Lung (tissue), 16 donors: Measurements from ENCODE around the gene NACC2. TPM values are rescaled to one million over a fixed set of nuclear protein-coding genes. Genes with fewer than 3 reads are reported as not detected.
A peak's percentile ranks its signal among the peaks of the same experiment; 100 is the strongest.

Source experiments
- ATAC-seq: fragments of 200-7000 bp; cut with Tn5 transposase; one replicate; pipeline ENCODE4 v1.9.1; 2020; ENCODE audit warnings: moderate number of reproducible peaks; ENCODE audit not compliant: insufficient read depth, low FRiP score
- DNase-seq, 3 donors: peaks; one replicate each; pipeline ENCODE4 v3.0.0-alpha.2; 2013 to 2017
- H3K27ac ChIP-seq, 2 donors: one replicate each; pipeline ENCODE4 v1.5.1; 2013; ENCODE audit warnings: mild to moderate bottlenecking in 2 of 2, moderate library complexity in 2 of 2, control low read depth in 1 of 2, inconsistent platforms in 1 of 2, low read depth in 1 of 2, low read length in 1 of 2
- H3K27me3 ChIP-seq, 3 donors: one replicate each; pipeline ENCODE4 v1.5.1; 2013; ENCODE audit warnings: low read length in 2 of 3; ENCODE audit not compliant: control insufficient read depth in 3 of 3, insufficient read depth in 3 of 3
- H3K36me3 ChIP-seq, 4 donors: one replicate each; pipeline ENCODE4 v1.5.1; 2013; ENCODE audit warnings: low read length in 4 of 4, mild to moderate bottlenecking in 1 of 4, moderate library complexity in 1 of 4; ENCODE audit not compliant: control insufficient read depth in 4 of 4, insufficient read depth in 4 of 4
- H3K4me1 ChIP-seq, 5 donors: one replicate each; pipeline ENCODE4 v1.5.1; 2013; ENCODE audit warnings: low read length in 5 of 5, mild to moderate bottlenecking in 2 of 5, moderate library complexity in 1 of 5; ENCODE audit not compliant: control insufficient read depth in 5 of 5, insufficient read depth in 5 of 5
- H3K4me3 ChIP-seq: one replicate; pipeline ENCODE4 v1.5.1; 2013; ENCODE audit warnings: mild to moderate bottlenecking, control low read depth, moderate library complexity
- H3K9ac ChIP-seq, 2 donors: one replicate each; pipeline ENCODE4 v1.5.1; 2013; ENCODE audit warnings: low read length in 2 of 2, control low read depth in 1 of 2; ENCODE audit not compliant: insufficient read depth in 1 of 2
- H3K9me3 ChIP-seq, 4 donors: one replicate each; pipeline ENCODE4 v1.5.1; 2013; ENCODE audit warnings: low read length in 3 of 4, mild to moderate bottlenecking in 1 of 4, moderate library complexity in 1 of 4; ENCODE audit not compliant: control insufficient read depth in 4 of 4, insufficient read depth in 3 of 4
- CTCF ChIP-seq: IDR thresholded peaks from 2 replicates; pipeline ENCODE4 v1.5.1; 2012; ENCODE audit warnings: mild to moderate bottlenecking; ENCODE audit errors: control extremely low read depth, extremely low read depth
- WGBS, 2 donors: extraction: QIAGEN DNeasy Blood & Tissue Kit; methylation state at CpG; one replicate each; pipeline ENCODE4 v1.1.7; 2013; 5-methylcytosine and 5-hydroxymethylcytosine counted together
- long read RNA-seq, 5 donors: transcript quantifications; one replicate each; lab custom pipeline, GENCODE V29; 2026
- polyA plus RNA-seq, 2 donors: library from polyadenylated mRNA; stranded (reverse); fragments of 200-250 nt; gene quantifications; one replicate each; pipeline ENCODE4 v1.2.1, GENCODE V29; 2013
- total RNA-seq, 2 donors: library from RNA; depleted of rRNA in 1 of 2; stranded (reverse); fragments of >200 nt in 1 of 2; gene quantifications; one replicate each; pipeline ENCODE4 v1.2.1, GENCODE V29; 2014 to 2021
- donor health status: control.
- donor health status: control.
- donor health status: Bipolar disorder and iron deficiency.
- donor health status: healthy.
- donor health status: DM: yes; HTN: yes; CAD: no.

NACC2 gene
- total RNA-seq (10 to 100 TPM in 1 of 2 donors, 1 to 10 TPM in 1; 5.9 to 32.7 TPM), polyA plus RNA-seq (10 to 100 TPM in 1 of 2 donors, 1 to 10 TPM in 1; 9.1 to 12.0 TPM)
- long read RNA-seq, donor 1, full-length matches to known transcripts = 1 of 1 reads
- long read RNA-seq, donor 1, partial matches to known transcripts = 0 of 1 reads
- long read RNA-seq, donor 1, other reads (novel, unspliced or antisense) = 0 of 1 reads
- long read RNA-seq, donor 2 = 0 reads
- long read RNA-seq, donor 3, full-length matches to known transcripts = 2 of 2 reads
- long read RNA-seq, donor 3, partial matches to known transcripts = 0 of 2 reads
- long read RNA-seq, donor 3, other reads (novel, unspliced or antisense) = 0 of 2 reads
- long read RNA-seq, donor 4 = 0 reads
- long read RNA-seq, donor 5, full-length matches to known transcripts = 1 of 1 reads
- long read RNA-seq, donor 5, partial matches to known transcripts = 0 of 1 reads
- long read RNA-seq, donor 5, other reads (novel, unspliced or antisense) = 0 of 1 reads

GRCh38 chr9:136095070-136096058 lies at the start of gene NACC2:
TSS of gene NACC2 (minus strand) at chr9:136095289. CDS start at chr9:136050521, 44,768 bp downstream.
- no peak for TF ChIP-seq CTCF
- 1 to 2% methylated on average over 54 to 143 of the region's 143 CpGs for WGBS, 2 donors

GRCh38 chr9:136144450-136144849 lies 49.4 kb upstream of the NACC2 start:
- H3K27ac ChIP-seq = no peak overlapping the region
- no peak overlapping the region for H3K4me3 ChIP-seq
- no peak for ATAC-seq
- H3K36me3 ChIP-seq = no peaks in the 10 kb centered on the region
- no peak for TF ChIP-seq CTCF
- H3K9ac ChIP-seq = no peak overlapping the region
- no peak for DNase-seq
- peaks cover 0 to 10% (median 0%) of the 10 kb centered on the region in 5 donors for H3K4me1 ChIP-seq
- 87 to 89% methylated on average over 11 of the region's 11 CpGs for WGBS, 2 donors
- peaks cover 0 to 7% (median 3%) of the 10 kb centered on the region in 3 donors for H3K27me3 ChIP-seq
- no peaks in the 10 kb centered on the region for H3K9me3 ChIP-seq

More at GRCh38 chr9:136095070-136096058, at the start of gene NACC2:
- Histone ChIP-seq H3K27ac (peak within 1 kb of the TSS; percentile 85 to 90), H3K4me1 (peaks cover 0 to 25% (median 12%) of the 10 kb centered on the region in 5 donors), H3K4me3 (peak within 1 kb of the TSS; percentile 73), H3K9me3 (no peaks in the 10 kb centered on the region), H3K36me3 (peaks cover 0 to 6% (median 0%) of the 10 kb centered on the region in 4 donors), H3K9ac (no peak within 1 kb of the TSS), H3K27me3 (peaks cover 0 to 8% (median 0%) of the 10 kb centered on the region in 3 donors)
- ATAC-seq = peak; percentile 64
- DNase-seq = peak in 1 of 3 donors; percentile 58

DNA sequence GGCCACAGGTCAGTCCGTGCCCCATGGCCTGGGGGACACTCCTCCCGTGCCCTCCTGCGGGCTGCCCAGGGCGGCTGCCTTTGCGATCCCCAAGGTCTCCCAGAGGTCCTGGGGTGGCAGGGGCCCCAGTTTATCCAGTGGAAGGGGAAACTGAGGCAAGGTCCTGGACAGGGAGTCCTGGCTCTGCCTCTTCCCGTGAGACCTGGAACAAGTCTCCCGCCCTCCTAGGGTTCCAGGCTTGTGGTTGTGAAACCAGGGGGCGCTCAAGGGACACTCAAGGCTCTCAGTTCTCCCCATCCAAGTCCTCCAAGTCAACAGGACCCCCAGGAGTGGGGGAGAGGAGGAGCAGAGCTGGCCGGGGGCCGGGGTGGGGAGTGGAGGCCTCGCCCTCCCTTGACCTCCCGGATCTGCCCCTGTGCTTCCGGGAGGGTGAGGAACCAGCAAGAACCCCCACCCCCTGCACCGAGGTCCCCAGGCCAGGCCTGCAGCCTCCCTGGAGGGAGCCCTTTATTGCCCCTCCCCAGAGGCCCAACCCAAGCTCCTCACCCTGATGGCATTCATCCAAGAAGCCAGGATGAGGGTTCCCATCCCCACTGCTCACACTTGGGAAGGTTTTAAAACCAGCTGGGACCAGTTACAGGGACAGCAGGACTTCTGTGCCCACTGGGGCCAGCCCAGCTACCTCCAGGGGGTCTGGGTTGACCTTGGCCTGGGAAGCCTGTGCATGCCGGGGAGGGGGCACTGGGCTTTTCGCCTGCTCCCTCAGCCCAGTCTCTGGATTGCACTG lies 48.3 kb upstream of the NACC2 start:
- peak; percentile 50 to 65 (median 53) for DNase-seq
- Histone ChIP-seq H3K9me3 (no peaks in the 10 kb centered on the region), H3K4me3 (no peak overlapping the region), H3K27me3 (peaks cover 2 to 7% (median 3%) of the 10 kb centered on the region in 3 donors), H3K9ac (no peak overlapping the region), H3K36me3 (no peaks in the 10 kb centered on the region), H3K27ac (no peak overlapping the region), H3K4me1 (peaks cover 0 to 10% (median 0%) of the 10 kb centered on the region in 5 donors)
- no peak for TF ChIP-seq CTCF
- ATAC-seq = no peak
- 36 to 46% methylated on average over 16 of the region's 16 CpGs for WGBS, 2 donors
